NT2/D1 (cell line): ENCODE measurements around the gene KCNH3.

ENCODE experiments used
- DNase-seq: peaks from one replicate; pipeline ENCODE4 v3.0.0-alpha.2; 2011; ENCODE audit warnings: low read depth, low spot score
- H3K27me3 ChIP-seq: 2 replicates; pipeline ENCODE4 v1.6.0; 2011; ENCODE audit warnings: mild to moderate bottlenecking; ENCODE audit not compliant: insufficient read length, insufficient read depth
- H3K36me3 ChIP-seq: 2 replicates; pipeline ENCODE4 v1.6.1; 2011; ENCODE audit warnings: mild to moderate bottlenecking, low read length, mixed read lengths; ENCODE audit not compliant: insufficient read depth, insufficient read length
- H3K4me1 ChIP-seq: 2 replicates; pipeline ENCODE4 v1.5.1; 2011; ENCODE audit not compliant: insufficient read depth, insufficient read length
- H3K4me3 ChIP-seq: 2 replicates; pipeline ENCODE4 v1.5.1; 2011; ENCODE audit warnings: low read depth; ENCODE audit not compliant: insufficient read length
- H3K9ac ChIP-seq: 2 replicates; pipeline ENCODE4 v1.6.0; 2011; ENCODE audit warnings: low read depth; ENCODE audit not compliant: insufficient read length
- H3K9me3 ChIP-seq: 2 replicates; pipeline ENCODE4 v1.5.1; 2011; ENCODE audit warnings: mild to moderate bottlenecking, low read length; ENCODE audit not compliant: insufficient read depth
- SUZ12 ChIP-seq: IDR thresholded peaks from 2 replicates; pipeline ENCODE4 v1.6.1; 2011; ENCODE audit not compliant: insufficient read length, insufficient read depth; ENCODE audit errors: extremely low read depth
- YY1 ChIP-seq: IDR thresholded peaks from 2 replicates; pipeline ENCODE4 v1.6.1; 2011; ENCODE audit not compliant: insufficient read length, insufficient read depth
- ZNF274 ChIP-seq: IDR thresholded peaks from 2 replicates; pipeline ENCODE4 v1.6.1; 2011; ENCODE audit warnings: mild to moderate bottlenecking, low read depth, low read length

The KCNH3 gene, protein sequence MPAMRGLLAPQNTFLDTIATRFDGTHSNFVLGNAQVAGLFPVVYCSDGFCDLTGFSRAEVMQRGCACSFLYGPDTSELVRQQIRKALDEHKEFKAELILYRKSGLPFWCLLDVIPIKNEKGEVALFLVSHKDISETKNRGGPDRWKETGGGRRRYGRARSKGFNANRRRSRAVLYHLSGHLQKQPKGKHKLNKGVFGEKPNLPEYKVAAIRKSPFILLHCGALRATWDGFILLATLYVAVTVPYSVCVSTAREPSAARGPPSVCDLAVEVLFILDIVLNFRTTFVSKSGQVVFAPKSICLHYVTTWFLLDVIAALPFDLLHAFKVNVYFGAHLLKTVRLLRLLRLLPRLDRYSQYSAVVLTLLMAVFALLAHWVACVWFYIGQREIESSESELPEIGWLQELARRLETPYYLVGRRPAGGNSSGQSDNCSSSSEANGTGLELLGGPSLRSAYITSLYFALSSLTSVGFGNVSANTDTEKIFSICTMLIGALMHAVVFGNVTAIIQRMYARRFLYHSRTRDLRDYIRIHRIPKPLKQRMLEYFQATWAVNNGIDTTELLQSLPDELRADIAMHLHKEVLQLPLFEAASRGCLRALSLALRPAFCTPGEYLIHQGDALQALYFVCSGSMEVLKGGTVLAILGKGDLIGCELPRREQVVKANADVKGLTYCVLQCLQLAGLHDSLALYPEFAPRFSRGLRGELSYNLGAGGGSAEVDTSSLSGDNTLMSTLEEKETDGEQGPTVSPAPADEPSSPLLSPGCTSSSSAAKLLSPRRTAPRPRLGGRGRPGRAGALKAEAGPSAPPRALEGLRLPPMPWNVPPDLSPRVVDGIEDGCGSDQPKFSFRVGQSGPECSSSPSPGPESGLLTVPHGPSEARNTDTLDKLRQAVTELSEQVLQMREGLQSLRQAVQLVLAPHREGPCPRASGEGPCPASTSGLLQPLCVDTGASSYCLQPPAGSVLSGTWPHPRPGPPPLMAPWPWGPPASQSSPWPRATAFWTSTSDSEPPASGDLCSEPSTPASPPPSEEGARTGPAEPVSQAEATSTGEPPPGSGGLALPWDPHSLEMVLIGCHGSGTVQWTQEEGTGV

DNA sequence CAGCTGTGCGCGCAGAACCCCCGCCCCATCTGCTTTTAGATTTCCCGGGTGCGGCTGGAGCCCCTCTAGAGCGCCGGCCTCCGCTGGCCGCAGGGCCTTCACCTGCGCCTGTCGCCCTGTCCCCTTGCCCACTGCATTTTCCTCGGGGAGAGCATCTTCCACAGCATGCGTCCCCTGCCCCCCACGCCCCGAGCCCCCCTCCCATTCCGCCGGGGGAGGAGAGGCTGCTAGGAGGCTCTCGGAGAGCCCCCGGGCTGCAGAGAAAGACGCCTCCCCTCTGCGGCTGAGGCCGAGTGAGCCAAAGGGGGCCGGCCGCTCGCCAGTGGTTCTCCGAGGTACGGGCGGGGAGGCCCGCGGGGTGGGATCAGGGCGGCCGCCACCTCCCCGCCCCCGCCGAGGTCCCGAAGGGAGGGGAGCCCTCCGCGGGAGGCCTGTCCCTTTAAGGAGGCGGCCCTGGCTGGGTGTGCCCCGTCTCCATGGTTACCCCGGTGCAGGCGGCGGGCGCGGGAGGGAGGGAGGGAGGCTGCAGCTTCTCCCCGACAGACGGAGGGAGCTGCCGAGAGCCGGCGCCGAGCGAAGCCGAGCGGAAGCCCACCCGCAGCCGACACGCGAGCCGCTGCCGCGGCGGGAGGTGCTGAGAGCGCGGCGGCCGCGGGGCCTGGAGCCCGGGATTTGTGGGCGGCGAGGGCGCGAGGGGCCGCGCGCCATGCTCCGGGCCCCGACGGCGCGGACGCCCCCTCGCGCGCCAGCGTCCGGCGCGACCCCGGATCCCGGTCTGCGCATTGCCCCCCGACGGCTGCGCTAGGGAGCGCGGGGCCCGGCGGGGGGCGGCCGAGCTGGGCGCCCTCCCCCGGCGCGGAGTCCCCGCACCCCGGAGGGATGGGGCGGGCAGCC lies at the start of gene KCNH3:
KCNH3 (plus strand) TSS at position 521 of the 894 bp plus-strand sequence. CDS start 387 bp downstream, outside the sequence.
- H3K27me3 ChIP-seq = peaks cover 61% of the 10 kb centered on the region
- H3K9me3 ChIP-seq = no peaks in the 10 kb centered on the region
- peak within 1 kb of the TSS; percentile 64 for H3K9ac ChIP-seq
- no peaks in the 10 kb centered on the region for H3K36me3 ChIP-seq
- peak; percentile 49 for DNase-seq
- peak within 1 kb of the TSS; percentile 51 for H3K4me3 ChIP-seq
- H3K4me1 ChIP-seq = peaks cover 20% of the 10 kb centered on the region
- TF ChIP-seq ZNF274 = no peak
- TF ChIP-seq YY1 = no peak
- TF ChIP-seq SUZ12 = no peak

DNA sequence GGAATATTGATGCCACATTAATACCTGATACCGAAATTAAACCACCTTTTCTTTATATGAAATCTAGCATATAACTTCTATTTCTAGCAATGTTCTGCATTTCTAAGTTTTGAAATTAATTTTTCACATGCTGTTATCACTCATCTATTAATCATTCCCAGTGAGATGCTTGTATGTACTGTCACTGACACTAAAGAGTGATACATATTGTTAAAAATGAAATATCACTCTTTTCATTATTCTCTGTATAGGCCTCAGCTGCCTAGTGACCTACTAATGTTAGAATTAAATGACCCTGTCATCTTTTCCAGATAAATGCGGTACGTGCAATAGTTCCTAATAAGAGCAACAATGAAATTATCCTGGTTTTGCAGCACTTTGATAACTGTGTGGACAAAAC lies 49.7 kb upstream of the KCNH3 start:
- peaks cover 8% of the 10 kb centered on the region for H3K36me3 ChIP-seq
- H3K9ac ChIP-seq = no peak overlapping the region
- no peak overlapping the region for H3K4me3 ChIP-seq

DNA sequence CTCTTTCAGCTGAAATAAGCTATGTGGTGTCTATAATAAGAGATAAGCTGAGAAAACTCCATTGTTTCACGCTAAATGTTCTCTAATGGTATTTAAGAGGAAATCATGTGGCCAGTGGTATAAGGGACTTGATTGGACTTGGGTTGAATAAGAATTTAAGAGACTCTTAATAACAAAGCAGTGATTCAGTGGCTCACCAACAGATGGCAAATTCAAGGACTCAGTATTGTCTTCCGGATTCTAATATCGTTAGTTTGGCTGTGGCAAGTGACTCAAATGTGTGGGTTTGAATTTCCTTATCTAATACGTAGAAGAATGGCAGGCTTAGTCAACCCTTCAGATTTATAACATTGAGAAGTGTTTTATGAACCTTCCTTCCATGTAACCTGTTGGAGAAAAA lies 49.1 kb upstream of the KCNH3 start:
- H3K9ac ChIP-seq = no peak overlapping the region
- DNase-seq = peak; percentile 33
- TF ChIP-seq SUZ12 = no peak
- TF ChIP-seq YY1 = no peak
- no peak for TF ChIP-seq ZNF274

More for the DNA sequence above, 49.7 kb upstream of the KCNH3 start:
- TF ChIP-seq ZNF274 (no peak), YY1 (no peak), SUZ12 (no peak)
- DNase-seq = no peak
- H3K27me3 ChIP-seq = no peaks in the 10 kb centered on the region
- no peaks in the 10 kb centered on the region for H3K9me3 ChIP-seq
- H3K4me1 ChIP-seq = no peaks in the 10 kb centered on the region

DNA sequence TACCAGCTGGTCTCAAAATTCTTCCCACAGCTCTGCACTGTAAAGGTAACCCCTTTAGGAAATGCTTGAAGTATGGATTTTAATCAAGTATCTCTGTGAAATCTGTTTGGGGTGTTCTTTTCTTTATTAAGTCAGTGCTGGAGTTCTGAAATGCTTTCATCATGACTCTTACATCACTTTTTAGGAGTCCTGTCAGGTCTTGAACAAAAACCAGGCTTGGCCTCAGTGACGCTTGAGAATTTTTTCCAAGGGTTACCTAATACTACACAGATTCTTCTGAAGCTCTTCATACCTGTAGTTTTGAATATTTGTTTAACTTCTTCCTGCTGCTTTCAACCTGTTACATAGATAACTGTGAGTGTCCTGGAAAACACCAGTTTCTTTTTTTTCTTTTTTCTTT lies 47.0 kb upstream of the KCNH3 start:
- H3K4me3 ChIP-seq = no peak overlapping the region
- no peak overlapping the region for H3K9ac ChIP-seq

More for the DNA sequence above, 49.1 kb upstream of the KCNH3 start:
- Histone ChIP-seq H3K9me3 (no peaks in the 10 kb centered on the region), H3K4me1 (no peaks in the 10 kb centered on the region), H3K27me3 (no peaks in the 10 kb centered on the region), H3K36me3 (peaks cover 12% of the 10 kb centered on the region), H3K4me3 (no peak overlapping the region)

DNA sequence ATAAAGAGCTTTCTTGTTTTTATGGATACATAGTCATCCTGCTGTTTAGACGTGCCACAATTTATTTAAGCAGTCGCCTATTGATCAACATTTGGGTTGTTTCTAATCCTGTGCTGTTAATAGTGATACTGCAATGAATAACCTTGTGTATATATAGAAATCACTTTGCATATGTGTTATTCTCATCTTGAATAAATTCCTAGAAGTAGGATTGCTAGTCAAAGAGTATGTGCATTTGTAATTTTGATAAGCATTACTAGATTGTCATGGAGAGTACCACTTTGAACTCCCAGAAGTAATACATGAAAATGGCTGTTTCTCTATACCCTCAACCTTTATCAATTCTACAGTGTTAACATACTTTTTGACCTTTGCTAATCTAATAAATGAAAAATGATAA lies 44.9 kb upstream of the KCNH3 start:
- Histone ChIP-seq H3K4me3 (no peak overlapping the region), H3K27me3 (no peaks in the 10 kb centered on the region), H3K9ac (no peak overlapping the region), H3K36me3 (peaks cover 17% of the 10 kb centered on the region), H3K9me3 (no peaks in the 10 kb centered on the region), H3K4me1 (no peaks in the 10 kb centered on the region)
- TF ChIP-seq ZNF274 (no peak), YY1 (no peak), SUZ12 (no peak)
- no peak for DNase-seq

More for the DNA sequence above, 47.0 kb upstream of the KCNH3 start:
- no peak for DNase-seq
- no peak for TF ChIP-seq ZNF274
- TF ChIP-seq YY1 = no peak
- TF ChIP-seq SUZ12 = no peak
- Histone ChIP-seq H3K4me1 (no peaks in the 10 kb centered on the region), H3K36me3 (peaks cover 13% of the 10 kb centered on the region), H3K27me3 (no peaks in the 10 kb centered on the region), H3K9me3 (no peaks in the 10 kb centered on the region)

DNA sequence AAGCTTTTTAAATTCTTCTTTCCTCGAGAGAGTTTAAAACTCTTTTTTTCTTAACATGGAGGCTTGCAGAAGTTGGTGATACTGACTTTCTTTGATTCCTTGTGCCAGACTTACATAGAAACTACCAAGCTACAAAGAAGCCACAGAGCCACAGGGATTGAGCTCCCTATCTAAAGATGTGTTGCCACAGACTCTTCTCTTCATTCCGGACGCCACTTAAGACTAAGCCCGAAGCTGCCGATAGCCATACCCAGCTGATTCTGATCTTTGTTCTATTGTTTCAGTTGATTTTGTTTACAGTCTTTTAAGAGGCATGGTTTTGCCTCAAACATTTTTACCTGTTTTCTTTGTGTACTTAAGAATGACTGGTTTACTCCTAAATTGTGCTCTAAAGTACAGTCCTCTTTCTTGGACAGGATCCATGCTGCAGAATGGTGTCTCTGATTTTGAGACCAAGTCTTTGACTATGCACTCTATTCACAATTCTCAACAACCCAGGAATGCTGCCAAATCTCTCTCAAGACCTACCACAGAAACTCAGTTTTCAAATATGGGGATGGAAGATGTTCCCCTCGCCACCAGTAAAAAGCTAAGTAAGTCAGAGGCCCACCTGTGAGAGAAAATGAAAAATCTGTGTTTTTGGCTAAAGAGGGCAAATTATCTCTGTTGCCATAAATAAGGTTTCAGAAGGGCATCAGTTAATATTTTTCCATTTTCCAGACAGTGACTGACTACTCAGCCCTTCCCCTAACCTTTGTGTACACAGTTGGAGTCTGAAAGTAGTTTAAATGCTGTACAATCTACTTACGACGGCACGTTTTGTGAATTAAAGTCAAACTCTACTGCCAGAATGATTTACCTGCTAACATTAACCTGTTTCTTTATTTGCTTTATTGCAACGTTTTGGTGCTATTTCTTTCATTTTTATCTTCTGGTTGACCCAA lies 42.1 kb upstream of the KCNH3 start:
- TF ChIP-seq SUZ12 (no peak), YY1 (no peak), ZNF274 (no peak)
- DNase-seq = no peak
- Histone ChIP-seq H3K4me3 (no peak overlapping the region), H3K9me3 (no peaks in the 10 kb centered on the region), H3K27me3 (no peaks in the 10 kb centered on the region), H3K4me1 (no peaks in the 10 kb centered on the region), H3K9ac (no peak overlapping the region), H3K36me3 (peaks cover 37% of the 10 kb centered on the region)
